Retinal pigment epithelial cell (primary cell): Measurements from ENCODE around the gene COL4A2.

ENCODE experiments used
- DNase-seq: peaks from one replicate; pipeline ENCODE4 v3.0.0-alpha.2; 2010; ENCODE audit warnings: low read depth
- H3K4me3 ChIP-seq: 2 replicates; pipeline ENCODE4 v1.5.1; 2011; ENCODE audit warnings: mild to moderate bottlenecking, low read length, control low read depth, moderate library complexity
- TF ChIP-seq, protein P1 (sequence below): conservative IDR thresholded peaks from 2 replicates; pipeline ENCODE4 v1.5.1; 2011; ENCODE audit warnings: low read depth, low read length, control low read depth, inconsistent platforms

Gene COL4A2

DNA sequence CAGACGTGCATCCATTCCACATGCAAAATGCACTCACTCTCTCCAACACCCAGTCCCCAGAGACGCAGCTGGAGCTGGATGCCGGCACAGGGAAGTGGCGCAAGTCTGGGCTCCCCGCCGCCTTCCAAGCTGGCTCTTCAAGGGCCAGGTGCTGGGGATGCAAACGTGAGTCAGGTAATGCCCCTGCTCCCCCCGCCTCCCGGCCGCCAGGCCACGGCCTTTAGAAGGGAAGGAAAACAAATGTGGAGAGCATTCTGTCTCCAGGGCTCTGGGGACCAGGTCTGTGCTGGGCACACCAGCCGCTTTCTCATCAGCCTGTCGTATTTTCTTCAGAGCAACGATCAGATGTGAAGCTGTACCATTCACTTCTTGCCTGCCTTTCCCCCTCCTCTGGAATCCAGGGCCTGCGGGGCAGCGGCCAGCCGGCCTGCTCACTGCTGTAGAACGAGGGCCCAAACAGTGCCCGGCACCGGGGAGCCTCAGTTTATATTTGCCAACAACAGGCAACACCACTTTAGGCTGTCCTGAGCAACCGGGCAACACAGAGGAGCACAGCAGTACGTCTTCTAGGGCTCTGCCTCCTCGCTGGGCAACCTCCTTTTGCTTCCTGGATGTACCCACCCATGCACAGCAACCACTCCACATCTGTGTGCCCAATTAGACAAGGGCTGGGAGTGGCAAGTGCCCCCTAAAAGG, 250.7 kb downstream of the COL4A2 start:
- no peak overlapping the region for H3K4me3 ChIP-seq
- TF ChIP-seq, protein P1, sequence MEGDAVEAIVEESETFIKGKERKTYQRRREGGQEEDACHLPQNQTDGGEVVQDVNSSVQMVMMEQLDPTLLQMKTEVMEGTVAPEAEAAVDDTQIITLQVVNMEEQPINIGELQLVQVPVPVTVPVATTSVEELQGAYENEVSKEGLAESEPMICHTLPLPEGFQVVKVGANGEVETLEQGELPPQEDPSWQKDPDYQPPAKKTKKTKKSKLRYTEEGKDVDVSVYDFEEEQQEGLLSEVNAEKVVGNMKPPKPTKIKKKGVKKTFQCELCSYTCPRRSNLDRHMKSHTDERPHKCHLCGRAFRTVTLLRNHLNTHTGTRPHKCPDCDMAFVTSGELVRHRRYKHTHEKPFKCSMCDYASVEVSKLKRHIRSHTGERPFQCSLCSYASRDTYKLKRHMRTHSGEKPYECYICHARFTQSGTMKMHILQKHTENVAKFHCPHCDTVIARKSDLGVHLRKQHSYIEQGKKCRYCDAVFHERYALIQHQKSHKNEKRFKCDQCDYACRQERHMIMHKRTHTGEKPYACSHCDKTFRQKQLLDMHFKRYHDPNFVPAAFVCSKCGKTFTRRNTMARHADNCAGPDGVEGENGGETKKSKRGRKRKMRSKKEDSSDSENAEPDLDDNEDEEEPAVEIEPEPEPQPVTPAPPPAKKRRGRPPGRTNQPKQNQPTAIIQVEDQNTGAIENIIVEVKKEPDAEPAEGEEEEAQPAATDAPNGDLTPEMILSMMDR, result no peak
- no peak for DNase-seq

DNA sequence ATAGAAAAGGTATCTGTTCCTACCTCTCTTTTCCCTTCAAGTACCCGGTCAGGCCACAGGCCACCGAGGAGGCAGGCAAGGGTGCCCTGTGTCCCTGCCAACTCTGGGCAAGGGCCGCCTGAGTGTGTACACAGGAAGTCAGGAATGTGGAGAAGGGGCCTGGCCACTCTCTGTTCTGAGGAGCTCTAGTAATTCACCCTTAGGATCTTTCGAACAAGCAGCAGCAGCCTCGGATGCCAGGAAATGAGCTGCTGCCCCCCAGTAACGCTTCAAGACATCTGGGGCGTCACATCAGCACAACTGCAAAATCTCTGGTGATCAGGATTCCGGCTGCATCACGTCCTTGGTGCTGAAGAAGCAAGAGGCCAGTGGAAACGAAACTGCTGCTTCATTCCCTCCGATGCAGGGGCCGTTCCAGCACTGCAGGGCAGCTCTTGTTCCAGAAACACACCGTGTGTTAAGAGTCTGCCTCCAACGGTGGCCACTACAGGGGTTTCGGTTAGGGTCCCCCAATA, 252.4 kb downstream of the COL4A2 start:
- H3K4me3 ChIP-seq, result no peak overlapping the region
- no peak for DNase-seq
- TF ChIP-seq, protein P1, result no peak

DNA sequence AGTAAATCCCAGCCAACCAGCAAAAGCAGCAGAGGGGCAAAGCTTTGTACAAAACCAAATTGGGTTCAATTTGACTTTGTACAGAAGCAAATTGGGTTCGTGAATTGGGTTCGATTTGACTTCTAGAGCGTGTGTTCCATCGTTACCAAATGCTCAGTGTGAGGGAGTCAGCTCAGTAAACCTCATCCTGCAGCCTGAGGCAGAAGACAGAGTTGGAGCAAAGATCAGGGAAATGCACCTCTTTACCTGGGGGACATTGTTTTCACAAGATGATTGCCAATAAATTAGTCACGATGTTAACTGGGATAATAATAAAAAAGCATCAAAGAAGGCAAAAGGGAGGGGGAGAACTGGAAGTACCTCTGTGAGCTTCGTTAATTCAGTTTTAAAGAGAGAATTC, 252.9 kb downstream of the COL4A2 start:
- DNase-seq, result no peak
- no peak overlapping the region for H3K4me3 ChIP-seq
- TF ChIP-seq, protein P1, result no peak

DNA sequence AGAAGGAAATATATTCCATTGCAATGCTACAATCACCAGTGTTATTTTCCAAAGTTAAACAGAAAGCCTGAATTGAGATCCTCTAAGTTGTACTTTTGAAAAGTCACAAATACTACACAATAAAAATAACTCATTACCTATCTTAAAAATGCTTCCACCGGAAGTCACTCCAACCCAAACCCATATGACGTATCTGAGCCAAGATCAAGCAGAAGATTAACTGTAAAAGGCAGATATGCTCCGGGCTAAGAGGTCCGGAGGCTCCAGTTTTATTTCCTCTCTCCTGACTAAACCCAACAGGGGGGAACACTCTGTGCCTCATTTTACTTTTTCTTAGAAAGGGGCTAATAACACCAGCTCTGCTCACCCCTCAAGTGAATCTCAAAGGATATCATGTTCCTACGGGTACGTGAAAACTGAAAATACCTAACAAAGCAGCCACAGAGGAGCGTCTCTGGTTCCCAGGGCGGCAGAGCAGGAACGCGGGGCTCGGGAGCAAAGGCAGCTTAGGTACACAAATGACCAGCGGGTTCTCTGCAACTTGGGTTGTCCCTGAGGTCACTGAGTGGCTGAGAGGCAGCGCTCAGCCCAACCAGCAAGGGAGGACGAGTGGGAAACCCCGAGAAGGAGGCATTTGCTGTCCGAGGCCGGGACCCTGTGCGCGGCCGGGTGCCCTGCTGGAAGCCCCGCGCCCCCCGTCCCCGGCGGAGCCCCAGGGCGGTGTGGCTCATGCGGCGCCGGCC, 253.7 kb downstream of the COL4A2 start:
- peak overlapping the region; percentile 81 for H3K4me3 ChIP-seq
- DNase-seq, result no peak
- TF ChIP-seq, protein P1, result no peak

DNA sequence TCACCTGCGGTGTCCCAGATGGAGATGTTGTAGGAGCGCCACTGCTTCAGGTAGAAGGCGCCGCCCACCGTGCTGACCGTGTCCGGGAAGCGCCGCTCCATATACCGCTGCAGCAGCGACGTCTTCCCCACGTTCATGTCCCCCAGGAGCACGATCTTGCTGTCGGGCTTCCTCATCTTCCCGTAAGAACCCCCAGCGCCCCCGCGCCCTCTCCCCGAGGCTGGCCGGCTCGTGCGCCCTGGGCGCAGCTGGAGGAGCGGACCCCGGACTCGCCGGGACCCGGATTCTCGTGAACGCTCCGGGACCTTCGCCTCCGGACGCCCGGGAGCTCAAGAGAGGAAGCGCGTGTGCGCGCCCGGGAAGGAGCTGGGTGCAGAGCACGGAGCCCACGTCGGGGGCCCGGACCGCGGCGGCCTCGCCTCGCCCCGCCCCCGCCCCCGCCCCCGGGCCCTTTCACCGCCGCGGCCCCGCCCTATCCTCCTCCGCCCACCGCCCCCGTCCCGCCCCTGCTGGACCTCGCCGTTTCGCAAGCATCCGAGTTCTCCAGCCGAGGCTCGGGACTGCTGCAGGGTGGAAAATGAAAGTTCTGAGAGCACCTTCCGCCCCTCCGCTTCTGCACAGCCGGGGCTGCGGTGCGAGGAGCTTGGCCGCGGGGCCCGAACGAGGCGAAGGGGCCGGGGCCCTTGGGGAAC, 254.4 kb downstream of the COL4A2 start, which contains the start of gene RAB20:
RAB20 (minus strand) TSS at position 379 of the 692 bp plus-strand sequence; CDS start at position 176, 203 bp downstream.
- TF ChIP-seq, protein P1, result no peak
- DNase-seq, result no peak
- peak within 1 kb of the TSS; percentile 81 for H3K4me3 ChIP-seq

DNA sequence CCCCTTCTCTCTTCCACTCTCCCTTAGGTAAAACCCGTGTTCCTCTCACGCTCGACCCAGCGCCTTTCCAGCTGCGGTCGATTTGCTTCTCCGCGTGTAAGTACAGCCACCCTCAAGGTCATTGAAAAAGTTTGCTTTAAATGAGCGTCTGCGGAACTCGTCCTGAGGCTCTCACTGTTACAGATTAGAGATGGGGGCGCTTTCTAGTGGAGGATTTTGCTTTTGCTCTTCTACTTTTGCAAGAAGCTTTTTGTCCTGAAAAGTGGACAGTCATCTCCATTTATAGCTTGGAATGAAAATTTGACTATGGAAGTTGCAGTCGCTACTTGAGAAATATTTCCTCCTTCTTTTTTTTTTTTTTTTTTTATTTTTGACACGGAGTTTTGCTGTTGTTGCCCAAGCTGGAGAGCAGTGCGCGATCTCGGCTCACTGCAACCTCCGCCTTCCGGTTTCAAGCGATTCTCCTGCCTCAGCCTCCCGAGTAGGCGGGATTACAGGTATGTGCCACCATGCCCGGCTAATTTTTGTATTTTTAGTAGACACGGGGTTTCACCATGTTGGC, 255.0 kb downstream of the COL4A2 start:
- TF ChIP-seq, protein P1, result no peak
- H3K4me3 ChIP-seq, result peak overlapping the region; percentile 81
- no peak for DNase-seq
